OCI-LY3 (cell line): ENCODE data around the gene INPP5A.

Experiments used
- H2AFZ ChIP-seq: fragments of 200-600, 300-600 bp; shearing (Covaris generic); 2 replicates; pipeline ENCODE4 v1.6.0; 2014; ENCODE audit warnings: antibody characterized with exemption, low read depth, low read length
- H3K27ac ChIP-seq: fragments of 200-600, 300-600 bp; sonication (generic); 2 replicates; pipeline ENCODE4 v1.5.1; 2014; ENCODE audit warnings: mild to moderate bottlenecking, low read length, moderate library complexity, mixed read lengths
- H3K27me3 ChIP-seq: fragments of 200-600, 300-600 bp; sonication (generic); 2 replicates; pipeline ENCODE4 v1.6.1; 2014; ENCODE audit warnings: low read depth, low read length, mixed read lengths
- H3K36me3 ChIP-seq: fragments of 200-600, 300-600 bp; sonication (generic); replicated peaks from 2 replicates; pipeline ENCODE3; 2014; ENCODE audit warnings: low read depth, low read length, mixed read lengths
- H3K4me1 ChIP-seq: fragments of 300-600, 200-600 bp; sonication (generic); 2 replicates; pipeline ENCODE4 v1.6.1; 2014; ENCODE audit warnings: low read length, mixed read lengths
- H3K4me2 ChIP-seq: fragments of 200-600, 300-600 bp; sonication (generic); 2 replicates; pipeline ENCODE4 v1.6.1; 2014; ENCODE audit warnings: low read length, mixed read lengths
- H3K4me3 ChIP-seq: fragments of 300-600, 200-600 bp; sonication (generic); 2 replicates; pipeline ENCODE4 v1.5.1; 2014; ENCODE audit warnings: antibody characterized with exemption, mild to moderate bottlenecking, low read length, moderate library complexity
- H3K79me2 ChIP-seq: fragments of 300-600, 200-600 bp; shearing (Covaris generic); 2 replicates; pipeline ENCODE4 v1.6.1; 2014; ENCODE audit warnings: mild to moderate bottlenecking, low read length, mixed read lengths
- H3K9ac ChIP-seq: fragments of 300-600, 200-600 bp; shearing (Covaris generic); 2 replicates; pipeline ENCODE4 v1.6.0; 2014; ENCODE audit warnings: mild to moderate bottlenecking, low read length, moderate library complexity
- H3K9me3 ChIP-seq: fragments of 200-600, 300-600 bp; shearing (Covaris generic); 2 replicates; pipeline ENCODE4 v1.6.1; 2014; ENCODE audit warnings: low read length, mixed read lengths; ENCODE audit not compliant: insufficient read depth
- H4K20me1 ChIP-seq: fragments of 200-600, 300-600 bp; sonication (generic); 2 replicates; pipeline ENCODE4 v1.6.1; 2016; ENCODE audit warnings: low read length, mixed read lengths; ENCODE audit not compliant: insufficient read depth
- EZH2phosphoT487 ChIP-seq: fragments of 200-600 bp; shearing (Covaris generic); IDR thresholded peaks from 2 replicates; pipeline ENCODE4 v1.6.1; 2018; ENCODE audit warnings: antibody characterized with exemption, mixed run types, low read depth
- TF ChIP-seq, protein P1 (sequence below): fragments of 200-600, 300-600 bp; sonication (generic); IDR thresholded peaks from 2 replicates; pipeline ENCODE4 v1.5.1; 2014; ENCODE audit warnings: antibody characterized with exemption, low read length, low read depth

Gene INPP5A

DNA sequence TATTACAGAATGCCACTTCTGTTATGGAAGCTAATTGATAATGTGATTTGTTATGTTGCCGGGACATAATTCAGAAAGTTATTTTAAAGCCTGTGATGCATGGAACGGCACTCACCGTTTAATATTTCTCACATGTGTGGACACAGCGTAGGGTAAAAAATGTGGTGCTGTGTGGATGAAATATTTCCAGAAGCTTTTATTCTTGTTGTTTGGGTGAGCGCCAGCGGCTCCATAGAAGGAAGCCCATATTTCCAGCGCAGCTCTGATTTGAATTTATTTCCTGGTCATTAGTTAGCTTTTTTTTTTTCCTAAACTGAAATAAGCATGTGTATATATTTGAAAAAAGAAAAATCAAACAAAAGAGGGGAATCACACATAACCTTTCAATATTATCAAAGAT is 268.5 kb downstream of the INPP5A start:
- no peak for TF ChIP-seq EZH2phosphoT487
- TF ChIP-seq, protein P1, sequence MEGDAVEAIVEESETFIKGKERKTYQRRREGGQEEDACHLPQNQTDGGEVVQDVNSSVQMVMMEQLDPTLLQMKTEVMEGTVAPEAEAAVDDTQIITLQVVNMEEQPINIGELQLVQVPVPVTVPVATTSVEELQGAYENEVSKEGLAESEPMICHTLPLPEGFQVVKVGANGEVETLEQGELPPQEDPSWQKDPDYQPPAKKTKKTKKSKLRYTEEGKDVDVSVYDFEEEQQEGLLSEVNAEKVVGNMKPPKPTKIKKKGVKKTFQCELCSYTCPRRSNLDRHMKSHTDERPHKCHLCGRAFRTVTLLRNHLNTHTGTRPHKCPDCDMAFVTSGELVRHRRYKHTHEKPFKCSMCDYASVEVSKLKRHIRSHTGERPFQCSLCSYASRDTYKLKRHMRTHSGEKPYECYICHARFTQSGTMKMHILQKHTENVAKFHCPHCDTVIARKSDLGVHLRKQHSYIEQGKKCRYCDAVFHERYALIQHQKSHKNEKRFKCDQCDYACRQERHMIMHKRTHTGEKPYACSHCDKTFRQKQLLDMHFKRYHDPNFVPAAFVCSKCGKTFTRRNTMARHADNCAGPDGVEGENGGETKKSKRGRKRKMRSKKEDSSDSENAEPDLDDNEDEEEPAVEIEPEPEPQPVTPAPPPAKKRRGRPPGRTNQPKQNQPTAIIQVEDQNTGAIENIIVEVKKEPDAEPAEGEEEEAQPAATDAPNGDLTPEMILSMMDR: no peak
- no peaks in the 10 kb centered on the region for H3K4me1 ChIP-seq
- H4K20me1 ChIP-seq: no peaks in the 10 kb centered on the region
- no peak overlapping the region for H3K9ac ChIP-seq
- no peaks in the 10 kb centered on the region for H3K9me3 ChIP-seq
- H3K27me3 ChIP-seq: no peaks in the 10 kb centered on the region
- no peak overlapping the region for H2AFZ ChIP-seq
- no peak overlapping the region for H3K27ac ChIP-seq
- no peak overlapping the region for H3K4me2 ChIP-seq
- H3K79me2 ChIP-seq: no peaks in the 10 kb centered on the region
- no peaks in the 10 kb centered on the region for H3K36me3 ChIP-seq
- no peak overlapping the region for H3K4me3 ChIP-seq

DNA sequence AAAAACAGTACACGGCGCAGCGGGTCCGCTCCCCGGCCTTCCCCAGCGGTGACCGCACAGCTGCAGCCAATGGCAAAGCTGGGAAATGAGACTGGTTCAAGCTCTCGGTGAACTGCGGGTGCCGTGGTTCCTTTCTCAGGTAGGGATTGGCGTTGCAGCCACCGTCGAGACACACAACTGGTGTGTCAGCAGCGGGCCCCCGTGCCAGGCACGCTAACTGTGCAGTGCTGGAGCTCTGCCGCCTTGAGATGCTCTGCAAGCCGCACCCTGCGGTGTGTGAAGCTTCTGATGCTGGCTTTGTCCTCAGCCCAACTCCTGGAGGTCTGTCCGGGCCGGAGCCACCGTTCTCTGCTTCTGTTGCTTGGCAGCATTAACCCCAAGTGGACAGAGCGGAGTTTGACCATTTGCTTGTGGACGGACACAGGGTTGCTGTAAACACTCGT is 269.0 kb downstream of the INPP5A start:
- Histone ChIP-seq H3K4me2 (no peak overlapping the region), H3K36me3 (no peaks in the 10 kb centered on the region), H4K20me1 (no peaks in the 10 kb centered on the region), H3K9me3 (no peaks in the 10 kb centered on the region), H3K79me2 (no peaks in the 10 kb centered on the region), H3K9ac (no peak overlapping the region), H3K4me3 (no peak overlapping the region), H3K4me1 (no peaks in the 10 kb centered on the region), H2AFZ (no peak overlapping the region), H3K27ac (no peak overlapping the region), H3K27me3 (no peaks in the 10 kb centered on the region)
- TF ChIP-seq, protein P1: no peak
- TF ChIP-seq EZH2phosphoT487: no peak

- TF ChIP-seq EZH2phosphoT487: no peak
- TF ChIP-seq, protein P1: no peak
- Histone ChIP-seq H3K4me3 (no peak overlapping the region), H3K4me2 (no peak overlapping the region), H3K79me2 (no peaks in the 10 kb centered on the region), H3K9me3 (no peaks in the 10 kb centered on the region), H3K4me1 (no peaks in the 10 kb centered on the region), H4K20me1 (no peaks in the 10 kb centered on the region), H3K27ac (no peak overlapping the region), H3K36me3 (no peaks in the 10 kb centered on the region), H3K9ac (no peak overlapping the region), H2AFZ (no peak overlapping the region), H3K27me3 (no peaks in the 10 kb centered on the region)
Measured at GRCh38 chr10:132807621-132808049, 270.0 kb downstream of the INPP5A start.

- no peak overlapping the region for H3K27ac ChIP-seq
Measured at GRCh38 chr10:132808383-132809231, 271.0 kb downstream of the INPP5A start.

More at GRCh38 chr10:132808383-132809231, 271.0 kb downstream of the INPP5A start:
- H3K4me3 ChIP-seq: no peak overlapping the region
- H3K4me2 ChIP-seq: no peak overlapping the region
- H3K9me3 ChIP-seq: no peaks in the 10 kb centered on the region
- no peaks in the 10 kb centered on the region for H3K36me3 ChIP-seq
- no peak overlapping the region for H2AFZ ChIP-seq
- no peak for TF ChIP-seq EZH2phosphoT487
- TF ChIP-seq, protein P1: no peak
- H4K20me1 ChIP-seq: no peaks in the 10 kb centered on the region
- no peaks in the 10 kb centered on the region for H3K4me1 ChIP-seq
- no peaks in the 10 kb centered on the region for H3K79me2 ChIP-seq
- no peak overlapping the region for H3K9ac ChIP-seq
- H3K27me3 ChIP-seq: no peaks in the 10 kb centered on the region
